ENCODE measurements around the gene DHRS7B.
"Not testable (repeated sequence)": the region's sequence is repeated elsewhere in the genome, so short reads cannot be mapped to it uniquely, and the experiment has no call there.

The DHRS7B gene

DNA sequence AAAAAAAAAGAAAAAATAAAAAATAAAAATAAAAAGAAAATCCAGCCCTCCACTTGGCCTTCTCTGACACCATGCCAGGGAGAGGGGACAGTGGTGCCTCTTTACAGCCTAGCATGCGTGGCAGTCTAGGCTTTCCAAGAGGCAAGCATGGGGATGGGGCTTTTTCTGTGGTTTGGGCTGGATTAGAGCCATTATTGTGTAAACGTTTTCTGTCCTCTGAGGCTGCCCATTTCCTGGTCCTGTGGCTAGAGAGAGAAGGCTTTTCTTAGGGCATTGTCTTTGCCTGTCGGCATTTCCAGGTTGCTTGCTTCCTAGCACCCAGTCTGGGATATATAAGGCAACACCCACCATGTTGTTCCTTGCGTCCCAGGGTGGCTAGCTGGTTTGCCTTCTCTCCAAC, 2.7 kb upstream of the DHRS7B start:
- peaks cover 2% of the 10 kb centered on the region for H3K9me3 Mint-ChIP-seq
- H3K4me1 Mint-ChIP-seq: peaks cover 21% of the 10 kb centered on the region
- H3K27ac Mint-ChIP-seq: no peak overlapping the region
- H3K36me3 Mint-ChIP-seq: no peaks in the 10 kb centered on the region
- no peak overlapping the region for H3K4me3 Mint-ChIP-seq
- DNase-seq (ENCODE audit: low spot score in 2 of 2): no peak
- ATAC-seq (ENCODE audit: low read depth): no peak
- peaks cover 2% of the 10 kb centered on the region for H3K27me3 Mint-ChIP-seq

GRCh38 chr17:21124517-21124916, 2.2 kb upstream of the DHRS7B start:
- not testable (repeated sequence) for H3K36me3 Mint-ChIP-seq; H3K27me3 Mint-ChIP-seq; H3K9me3 Mint-ChIP-seq; ATAC-seq (ENCODE audit: low read depth); H3K4me3 Mint-ChIP-seq; H3K27ac Mint-ChIP-seq; DNase-seq (ENCODE audit: low spot score in 2 of 2)
- H3K4me1 Mint-ChIP-seq: peaks cover 20% of the 10 kb centered on the region

DNA sequence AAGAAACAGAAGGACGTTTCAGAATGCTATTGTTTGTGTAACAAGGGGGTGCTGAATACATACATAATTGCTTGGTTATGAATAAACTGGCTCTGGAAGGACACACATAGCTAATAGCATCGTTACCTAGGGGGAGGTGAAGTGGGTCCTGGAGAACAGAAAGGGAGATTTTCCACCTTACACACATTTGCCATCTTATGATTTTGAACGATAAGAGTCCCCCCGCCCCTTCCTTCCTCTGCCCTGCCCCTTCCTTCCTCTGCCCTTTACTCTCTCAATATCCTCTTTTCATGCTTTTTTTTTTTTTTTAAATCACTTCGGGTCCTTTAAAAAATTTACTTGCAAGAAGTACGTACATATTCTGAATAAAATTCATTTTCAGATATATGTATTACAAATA, 902 bp upstream of the DHRS7B start:
- H3K27me3 Mint-ChIP-seq: no peaks in the 10 kb centered on the region
- ATAC-seq (ENCODE audit: low read depth) (peak; percentile 61), DNase-seq (ENCODE audit: low spot score in 2 of 2) (peak; percentile 24 to 50)
- H3K36me3 Mint-ChIP-seq: no peaks in the 10 kb centered on the region
- peak overlapping the region; percentile 93 for H3K4me3 Mint-ChIP-seq
- H3K27ac Mint-ChIP-seq: peak overlapping the region; percentile 96
- H3K9me3 Mint-ChIP-seq: peaks cover 2% of the 10 kb centered on the region
- peaks cover 16% of the 10 kb centered on the region for H3K4me1 Mint-ChIP-seq

DNA sequence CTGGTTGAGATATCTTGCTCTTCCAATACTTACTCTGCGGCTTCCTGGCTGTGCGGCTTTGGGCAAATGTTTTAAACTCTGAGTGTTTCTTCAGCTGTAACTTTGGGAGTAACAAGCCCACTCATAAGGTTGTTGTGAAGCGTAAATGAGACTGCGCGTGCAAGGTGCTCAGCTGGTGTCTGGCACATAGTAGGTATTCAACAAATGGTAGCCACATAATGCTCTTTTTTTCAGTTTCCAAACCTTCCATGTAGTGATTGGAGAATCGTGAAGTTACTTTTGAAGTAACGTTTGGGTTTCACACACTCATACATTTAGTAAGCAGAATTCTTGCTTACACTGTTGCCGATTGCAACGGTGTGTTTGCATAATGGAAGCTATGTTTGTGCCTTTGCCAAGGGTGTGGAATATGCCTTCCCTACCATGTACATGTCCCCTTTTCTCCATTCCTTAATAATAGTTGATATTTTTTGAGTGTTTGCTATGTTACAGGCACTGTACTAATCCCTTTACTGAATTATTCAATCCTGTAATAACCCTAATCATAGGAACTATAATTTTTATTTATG, 829 bp downstream of the DHRS7B start:
- Mint-ChIP-seq H3K36me3 (no peaks in the 10 kb centered on the region), H3K27me3 (no peaks in the 10 kb centered on the region), H3K9me3 (peaks cover 2% of the 10 kb centered on the region), H3K27ac (peak overlapping the region; percentile 96), H3K4me3 (peak overlapping the region; percentile 93), H3K4me1 (peaks cover 21% of the 10 kb centered on the region)
- DNase-seq (ENCODE audit: low spot score in 2 of 2) (no peak), ATAC-seq (ENCODE audit: low read depth) (no peak)

DNA sequence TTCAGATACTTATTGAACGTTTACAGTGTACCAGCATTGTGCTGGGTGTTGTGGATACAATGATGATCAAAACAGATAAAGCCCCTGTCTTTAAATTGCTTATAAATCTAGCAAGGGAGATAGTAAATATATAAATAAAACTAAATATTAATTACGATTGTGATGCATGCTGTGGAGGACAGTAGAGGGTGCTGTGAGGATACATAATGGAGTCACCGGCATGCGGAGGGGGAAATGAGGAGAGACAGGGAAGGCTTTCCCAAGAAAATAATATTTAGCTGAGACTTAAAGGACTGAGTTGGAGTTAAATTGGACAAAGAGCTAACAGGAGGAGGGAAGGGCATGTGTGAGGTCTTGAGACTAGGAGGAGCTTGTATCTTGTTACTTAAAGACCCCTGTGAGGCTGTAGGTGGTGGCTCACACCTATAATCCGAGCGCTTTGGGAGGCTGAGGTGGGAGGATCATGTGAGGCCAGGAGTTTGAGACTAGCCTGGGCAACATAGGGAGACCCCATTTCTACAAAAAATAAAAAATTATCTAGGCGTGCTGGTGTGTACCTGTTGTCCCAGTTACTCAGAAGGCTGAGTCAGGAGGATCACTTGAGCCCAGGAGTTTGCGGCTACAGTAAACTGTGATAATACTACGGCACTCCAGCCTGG, 2.4 kb downstream of the DHRS7B start:
- DNase-seq (ENCODE audit: low spot score in 2 of 2) (no peak), ATAC-seq (ENCODE audit: low read depth) (no peak)
- Mint-ChIP-seq H3K9me3 (peaks cover 2% of the 10 kb centered on the region), H3K36me3 (peaks cover 3% of the 10 kb centered on the region), H3K27ac (no peak overlapping the region), H3K4me1 (peaks cover 21% of the 10 kb centered on the region), H3K4me3 (no peak overlapping the region), H3K27me3 (no peaks in the 10 kb centered on the region)

- ATAC-seq (ENCODE audit: low read depth) (no peak), DNase-seq (ENCODE audit: low spot score in 2 of 2) (no peak)
- Mint-ChIP-seq H3K4me1 (peaks cover 15% of the 10 kb centered on the region), H3K9me3 (no peaks in the 10 kb centered on the region), H3K4me3 (no peak overlapping the region), H3K36me3 (peaks cover 5% of the 10 kb centered on the region), H3K27ac (no peak overlapping the region), H3K27me3 (no peaks in the 10 kb centered on the region)
Measured at GRCh38 chr17:21131137-21131536, 4.4 kb downstream of the DHRS7B start.

- Mint-ChIP-seq H3K27me3 (no peaks in the 10 kb centered on the region), H3K9me3 (no peaks in the 10 kb centered on the region), H3K4me1 (peaks cover 7% of the 10 kb centered on the region), H3K36me3 (peaks cover 5% of the 10 kb centered on the region), H3K27ac (no peak overlapping the region), H3K4me3 (no peak overlapping the region)
- DNase-seq (ENCODE audit: low spot score in 2 of 2): no peak
- peak; percentile 22 for ATAC-seq (ENCODE audit: low read depth)
Measured at GRCh38 chr17:21132428-21132827, 5.7 kb downstream of the DHRS7B start.

- DNase-seq (ENCODE audit: low spot score in 2 of 2): no peak
- Mint-ChIP-seq H3K9me3 (no peaks in the 10 kb centered on the region), H3K27ac (no peak overlapping the region), H3K4me1 (peaks cover 5% of the 10 kb centered on the region), H3K36me3 (peaks cover 8% of the 10 kb centered on the region), H3K27me3 (no peaks in the 10 kb centered on the region), H3K4me3 (no peak overlapping the region)
- no peak for ATAC-seq (ENCODE audit: low read depth)
Measured at GRCh38 chr17:21134559-21134958, 7.8 kb downstream of the DHRS7B start.

DNA sequence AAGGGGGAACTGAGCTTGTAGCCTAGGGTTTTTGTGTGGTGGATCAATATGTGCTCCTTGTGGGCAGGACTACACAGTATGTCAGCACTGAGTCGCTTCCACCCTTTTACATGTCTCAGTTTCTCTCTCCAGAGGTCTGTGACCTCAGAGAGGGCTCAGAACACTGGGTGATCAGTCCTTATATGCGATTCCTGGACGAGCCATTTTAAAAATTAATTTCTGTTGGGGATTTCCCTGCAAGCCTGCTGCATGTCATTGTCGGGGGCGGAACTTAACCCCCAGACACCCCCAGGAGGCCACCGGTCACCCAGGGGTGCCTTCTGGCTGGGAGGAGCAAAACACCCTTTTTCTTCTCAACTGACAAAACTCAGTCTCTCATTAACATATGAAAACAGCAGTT, 14.1 kb downstream of the DHRS7B start:
- ATAC-seq (ENCODE audit: low read depth): peak; percentile 87
- no peaks in the 10 kb centered on the region for H3K9me3 Mint-ChIP-seq
- peak in 1 of 2 donors; percentile 11 for DNase-seq (ENCODE audit: low spot score in 2 of 2)
- no peaks in the 10 kb centered on the region for H3K27me3 Mint-ChIP-seq
- H3K36me3 Mint-ChIP-seq: peaks cover 8% of the 10 kb centered on the region
- H3K4me3 Mint-ChIP-seq: peak overlapping the region; percentile 62
- peaks cover 17% of the 10 kb centered on the region for H3K4me1 Mint-ChIP-seq
- peak overlapping the region; percentile 69 for H3K27ac Mint-ChIP-seq

DNA sequence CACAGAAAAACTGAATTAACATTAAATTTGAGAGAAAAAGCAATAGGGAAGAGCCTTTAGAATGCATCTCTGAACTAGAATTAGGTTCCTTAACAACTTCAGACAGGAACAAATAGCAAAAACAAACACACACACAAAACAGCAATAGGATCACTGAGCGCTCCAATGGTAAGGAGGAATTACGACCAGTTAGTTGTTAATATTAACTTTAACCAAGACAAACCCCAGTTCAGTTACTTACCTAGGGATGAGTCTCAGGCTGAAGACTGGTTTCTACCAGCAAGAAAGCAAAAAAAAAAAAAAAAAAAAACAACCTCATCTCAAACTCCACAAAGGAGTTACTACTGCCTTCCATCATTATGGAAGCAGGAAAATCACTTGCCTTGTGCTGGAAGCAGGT, 14.6 kb downstream of the DHRS7B start:
- no peak for ATAC-seq (ENCODE audit: low read depth)
- Mint-ChIP-seq H3K4me3 (peak overlapping the region; percentile 62), H3K27ac (peak overlapping the region; percentile 69), H3K27me3 (no peaks in the 10 kb centered on the region), H3K4me1 (peaks cover 17% of the 10 kb centered on the region), H3K9me3 (no peaks in the 10 kb centered on the region), H3K36me3 (peaks cover 8% of the 10 kb centered on the region)
- DNase-seq (ENCODE audit: low spot score in 2 of 2): no peak

- H3K27me3 Mint-ChIP-seq; H3K36me3 Mint-ChIP-seq; H3K27ac Mint-ChIP-seq; ATAC-seq (ENCODE audit: low read depth); H3K9me3 Mint-ChIP-seq; DNase-seq (ENCODE audit: low spot score in 2 of 2): not testable (repeated sequence)
- H3K4me3 Mint-ChIP-seq: peak overlapping the region; percentile 24
- peaks cover 17% of the 10 kb centered on the region for H3K4me1 Mint-ChIP-seq
Measured at GRCh38 chr17:21142065-21142464, 15.3 kb downstream of the DHRS7B start.

DNA sequence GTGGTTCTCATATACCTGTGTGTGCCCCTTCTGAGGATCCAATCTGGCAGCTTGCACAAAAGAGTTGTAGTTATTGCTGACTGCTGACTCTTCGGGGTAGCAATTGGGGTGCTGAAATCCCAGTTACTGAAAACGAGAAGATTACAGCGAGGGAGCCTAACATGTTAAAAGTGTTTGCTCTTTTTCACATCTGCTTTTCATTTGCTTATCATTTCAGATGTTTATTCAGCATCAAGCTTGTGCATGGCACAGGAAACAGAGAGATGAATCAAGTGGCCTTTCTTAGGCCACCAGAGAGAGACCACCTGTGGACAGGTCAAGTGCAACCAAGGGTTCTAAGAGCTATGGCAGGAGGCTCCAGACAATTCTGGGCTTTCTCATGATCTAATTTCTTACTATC, 16.9 kb downstream of the DHRS7B start:
- Mint-ChIP-seq H3K27me3 (no peaks in the 10 kb centered on the region), H3K4me3 (no peak overlapping the region), H3K36me3 (peaks cover 7% of the 10 kb centered on the region), H3K9me3 (peaks cover 2% of the 10 kb centered on the region), H3K27ac (peak overlapping the region; percentile 31), H3K4me1 (peaks cover 17% of the 10 kb centered on the region)
- DNase-seq (ENCODE audit: low spot score in 2 of 2): no peak
- no peak for ATAC-seq (ENCODE audit: low read depth)

GRCh38 chr17:21144299-21144698, 17.5 kb downstream of the DHRS7B start:
- H3K9me3 Mint-ChIP-seq; H3K36me3 Mint-ChIP-seq; ATAC-seq (ENCODE audit: low read depth); H3K27me3 Mint-ChIP-seq; DNase-seq (ENCODE audit: low spot score in 2 of 2); H3K4me3 Mint-ChIP-seq: not testable (repeated sequence)
- Mint-ChIP-seq H3K4me1 (peaks cover 17% of the 10 kb centered on the region), H3K27ac (peak overlapping the region; percentile 31)

DNA sequence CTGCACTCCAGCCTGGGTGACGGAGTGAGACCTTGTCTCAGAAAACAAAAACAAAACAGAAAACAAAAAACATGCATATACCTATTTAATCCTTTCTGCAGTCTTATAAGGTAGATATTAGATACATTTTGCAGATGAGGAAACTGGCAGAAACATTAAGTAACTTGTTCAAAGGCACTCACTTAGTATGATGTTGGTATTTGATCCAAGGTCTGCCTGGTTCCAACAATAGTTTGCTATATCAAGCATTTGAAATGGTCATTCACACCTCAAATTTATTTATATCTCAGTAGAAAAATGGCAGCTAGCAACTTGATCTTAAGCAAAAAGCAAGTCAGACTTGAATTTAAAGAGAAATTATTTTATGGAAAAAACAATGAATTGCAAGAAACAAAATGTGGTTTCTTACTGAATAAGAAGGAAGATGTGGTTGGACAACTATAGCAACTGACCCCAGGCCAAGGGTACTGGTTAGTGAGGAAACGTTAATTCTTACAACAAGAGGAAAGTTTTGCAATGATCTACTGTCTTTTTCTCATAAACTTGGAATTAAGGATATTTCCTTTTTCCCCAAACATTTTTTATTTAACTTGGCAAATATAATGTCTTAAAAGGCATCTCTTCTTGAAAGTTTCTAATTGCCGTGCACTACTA, 19.7 kb downstream of the DHRS7B start:
- no peaks in the 10 kb centered on the region for H3K27me3 Mint-ChIP-seq
- ATAC-seq (ENCODE audit: low read depth) (no peak), DNase-seq (ENCODE audit: low spot score in 2 of 2) (no peak)
- H3K9me3 Mint-ChIP-seq: peaks cover 5% of the 10 kb centered on the region
- H3K4me3 Mint-ChIP-seq: no peak overlapping the region
- no peak overlapping the region for H3K27ac Mint-ChIP-seq
- H3K36me3 Mint-ChIP-seq: peaks cover 9% of the 10 kb centered on the region
- H3K4me1 Mint-ChIP-seq: peaks cover 7% of the 10 kb centered on the region

Data from memory B cell (primary cell).